ENCODE data around the gene HSF4. TPM values are rescaled to one million over a fixed set of nuclear protein-coding genes. Genes with fewer than 3 reads are reported as not detected.

Gene HSF4
- total and polyA plus RNA-seq, 2 of the 4 experiments (the other 2 are of a cell fraction), result 0.54 to 7.5 TPM

DNA sequence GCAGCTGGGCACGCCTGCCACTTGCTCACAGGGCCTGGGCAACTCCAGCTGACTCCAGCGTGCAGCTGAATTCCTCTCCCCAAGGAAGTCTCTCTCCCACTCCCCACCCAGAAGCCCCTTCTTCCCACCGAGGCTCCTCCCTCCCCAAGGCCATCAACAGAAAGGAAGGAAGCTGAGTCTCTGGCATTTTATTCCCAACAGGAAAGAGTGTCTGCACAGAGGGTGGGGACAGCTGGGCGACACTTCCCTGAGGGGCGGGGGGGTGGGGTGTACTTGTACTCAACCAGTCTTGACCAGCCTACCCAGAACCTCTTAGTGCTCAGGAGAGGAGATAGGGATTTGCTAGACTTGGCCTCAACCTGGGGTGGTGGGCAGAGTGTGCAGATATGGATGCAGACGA, 25.5 kb downstream of the HSF4 start, which contains the start of gene EXOC3L1:
Gene EXOC3L1, minus strand, starts transcription at position 96 of the 400 bp plus-strand sequence. CDS start 460 bp downstream, outside the sequence.
- H3K4ac ChIP-seq (ENCODE audit: low read depth, low read length), result peak within 1 kb of the TSS; percentile 40; the same call in 1 of the 2 replicates
- H3K23ac ChIP-seq (ENCODE audit: low read depth, low read length), result no peak within 1 kb of the TSS; the same call in 1 of the 2 replicates
- ATAC-seq (ENCODE audit: low read depth) (no peak), DNase-seq (no peak)
- H4K8ac ChIP-seq (ENCODE audit: low read depth in 2 of 2, low read length in 2 of 2), result peak within 1 kb of the TSS in 1 of 2 experiments; percentile 17; a peak in 1 of 4 replicates
- no peak within 1 kb of the TSS for H2BK15ac ChIP-seq (ENCODE audit: low read depth, low read length)
- H4K20me1 ChIP-seq (ENCODE audit: insufficient read depth, low read length), result peaks cover 23% of the 10 kb centered on the region
- H3K9me1 ChIP-seq (ENCODE audit: insufficient read depth, low read length), result peaks cover 26% of the 10 kb centered on the region
- no peak within 1 kb of the TSS for H2BK20ac ChIP-seq (ENCODE audit: low read depth, low read length)
- dilution Hi-C loops (cut with HindIII; ENCODE audit: low sequenced_read_pairs, unreplicated experiment) (no loop called here), in situ Hi-C loops (cut with MboI; ENCODE audit: low sequenced_read_pairs) (no loop called here), intact Hi-C loops (cut with micrococcal nuclease) (no loop called here)
- H3K4me1 ChIP-seq (ENCODE audit: control insufficient read depth, insufficient read depth, low read length), result peaks cover 21% of the 10 kb centered on the region
- H3K18ac ChIP-seq (ENCODE audit: low read depth, low read length), result no peak within 1 kb of the TSS
- no peak within 1 kb of the TSS for H4K5ac ChIP-seq (ENCODE audit: low read depth, low read length)
- H2AK9ac ChIP-seq (replicated peaks; ENCODE audit: low read depth, low read length, poor library complexity), result peak within 1 kb of the TSS; percentile 71
- peaks cover 16% of the 10 kb centered on the region for H3K36me3 ChIP-seq (ENCODE audit: control insufficient read depth, insufficient read depth, low read length)
- peaks cover 22 to 35% of the 10 kb centered on the region in 2 experiments for H3K79me1 ChIP-seq (ENCODE audit: low read depth in 1 of 2, low read length in 2 of 2)
- no peak within 1 kb of the TSS for H3K14ac ChIP-seq (replicated peaks; ENCODE audit: low read depth, low read length)
- no peak within 1 kb of the TSS for H4K91ac ChIP-seq (ENCODE audit: insufficient read depth, low read depth, low read length)
- TF ChIP-seq RFX5 (IDR thresholded peaks at IDR 0.05; ENCODE audit: low read depth, low read length), result no peak
- TF ChIP-seq RAD21 (IDR thresholded peaks at IDR 0.05; ENCODE audit: low read length), result no peak
- no peak for TF ChIP-seq BHLHE40 (IDR thresholded peaks at IDR 0.05; ENCODE audit: low read depth, low read length)
- TF ChIP-seq RCOR1 (IDR thresholded peaks at IDR 0.05; ENCODE audit: insufficient replicate concordance, low read length), result no peak
- TF ChIP-seq CHD1 (IDR thresholded peaks at IDR 0.05; ENCODE audit: low read depth, low read length), result no peak
- H3K9me3 ChIP-seq (ENCODE audit: control insufficient read depth, insufficient read depth, low read length), result no peaks in the 10 kb centered on the region
- no TSS peak for BruUV-seq (replicated peaks)
- H2BK5ac ChIP-seq (ENCODE audit: low read depth, low read length, poor library complexity, severe bottlenecking), result peak within 1 kb of the TSS; percentile 31
- CTCF ChIA-PET, result no interaction called here
- peak within 1 kb of the TSS; percentile 49 for H2AFZ ChIP-seq (replicated peaks; ENCODE audit: low read length, poor library complexity)
- peak within 1 kb of the TSS; percentile 80 for H2AK5ac ChIP-seq (ENCODE audit: low read depth, low read length)
- no peak within 1 kb of the TSS for H3K9ac ChIP-seq (ENCODE audit: low read depth, low read length)
- H3K27ac ChIP-seq (ENCODE audit: insufficient read depth, low read length), result no peak within 1 kb of the TSS
- POLR2A ChIA-PET (ENCODE audit: unreplicated experiment), result interaction anchor here (0.6 kb wide), 1 partner anchor 305 kb away, joined by 4 read pairs; no protein-coding TSS in a partner anchor
- no peak within 1 kb of the TSS for H3K4me3 ChIP-seq (ENCODE audit: insufficient read depth, low read depth, low read length)
- WGBS, 2 experiments (ENCODE audit: extremely low coverage in 2 of 2, insufficient read length in 1 of 2), result 53% methylated on average over 3 of the region's 6 CpGs; no CpG with 5 or more reads in 1 of the 2 experiments
- H3K27me3 ChIP-seq (ENCODE audit: control insufficient read depth, insufficient read depth, low read length), result no peaks in the 10 kb centered on the region
- H2BK120ac ChIP-seq (ENCODE audit: low read depth, low read length), result no peak within 1 kb of the TSS
- peak within 1 kb of the TSS; percentile 60; the same call in 1 of the 2 replicates for H3K4me2 ChIP-seq (ENCODE audit: low read depth, low read length)
- no peak within 1 kb of the TSS for H3K56ac ChIP-seq (ENCODE audit: extremely low read depth, insufficient read depth, low read length)
